Activated B cell treated with CpG ODN at 0.5 μM for 24 hours (primary cell): Measurements from ENCODE around the gene OLFM4. TPM values are rescaled to one million over a fixed set of nuclear protein-coding genes. Genes with fewer than 3 reads are reported as not detected.

Source experiments
- ATAC-seq: fragments of 200-7000 bp; cut with Tn5 transposase; one replicate; pipeline ENCODE4 v1.10.0; 2021; ENCODE audit warnings: low read depth, mild to moderate bottlenecking, moderate library complexity
- CTCF ChIA-PET: fragments of 350-600 bp; sonication (Branson Sonifier 250); formaldehyde crosslinking; loops from one replicate; lab custom pipeline; 2021; ENCODE audit warnings: antibody characterized with exemption; lab: Charles Lee
- POLR2A ChIA-PET: fragments of 350-600 bp; sonication (Branson Sonifier 250); formaldehyde crosslinking; loops from one replicate; lab custom pipeline; 2021; ENCODE audit warnings: antibody characterized with exemption; lab: Charles Lee
- DNase-seq: peaks from one replicate; pipeline ENCODE4 v3.0.0; 2022
- H3K27ac Mint-ChIP-seq: one replicate; pipeline ENCODE4 v1.8.0; 2020; ENCODE audit warnings: mixed read lengths
- H3K27me3 Mint-ChIP-seq: one replicate; pipeline ENCODE4 v1.8.0; 2021; ENCODE audit warnings: mixed read lengths
- H3K36me3 Mint-ChIP-seq: one replicate; pipeline ENCODE4 v1.8.0; 2021; ENCODE audit warnings: low read depth, mixed read lengths
- H3K4me1 Mint-ChIP-seq: one replicate; pipeline ENCODE4 v1.8.0; 2021; ENCODE audit warnings: mixed read lengths
- H3K4me3 Mint-ChIP-seq: one replicate; pipeline ENCODE4 v1.8.0; 2020; ENCODE audit warnings: mild to moderate bottlenecking, mixed read lengths
- H3K9me3 Mint-ChIP-seq: one replicate; pipeline ENCODE4 v1.8.0; 2020; ENCODE audit warnings: mixed read lengths
- CTCF ChIP-seq: fragments of 200-600 bp; IDR thresholded peaks from one replicate; pipeline ENCODE4 v1.8.0; 2022; ENCODE audit warnings: antibody characterized with exemption, mild to moderate bottlenecking
- intact Hi-C: fragments of 100-400 bp; cut with micrococcal nuclease; formaldehyde crosslinking; loops from one replicate; pipeline ENCODE4 v1.15.1; 2024
- total RNA-seq: library from RNA; stranded (reverse); gene quantifications from 2 replicates; pipeline ENCODE4 v1.2.3, GENCODE V29; 2022

OLFM4 gene
- total RNA-seq, 1 donor from 2014 or later: not detected

- no peaks in the 10 kb centered on the region for H3K36me3 Mint-ChIP-seq
- ChIA-PET POLR2A (no interaction called here), CTCF (no interaction called here)
These were observed 13.4 kb downstream of the OLFM4 start for GRCh38 chr13:53041968-53042516.

GRCh38 chr13:53042877-53043276 lies 14.3 kb downstream of the OLFM4 start:
- H3K4me3 Mint-ChIP-seq: no peak overlapping the region
- no peaks in the 10 kb centered on the region for H3K9me3 Mint-ChIP-seq
- no peaks in the 10 kb centered on the region for H3K4me1 Mint-ChIP-seq
- no peaks in the 10 kb centered on the region for H3K36me3 Mint-ChIP-seq
- no peak overlapping the region for H3K27ac Mint-ChIP-seq
- TF ChIP-seq CTCF: no peak
- DNase-seq (no peak), ATAC-seq (no peak)
- no peaks in the 10 kb centered on the region for H3K27me3 Mint-ChIP-seq
- CTCF ChIA-PET: no interaction called here
- intact Hi-C loops: no loop called here
- POLR2A ChIA-PET: no interaction called here

More at GRCh38 chr13:53041968-53042516, 13.4 kb downstream of the OLFM4 start:
- ATAC-seq (no peak), DNase-seq (no peak)
- no peak overlapping the region for H3K27ac Mint-ChIP-seq
- no peaks in the 10 kb centered on the region for H3K9me3 Mint-ChIP-seq
- no peak overlapping the region for H3K4me3 Mint-ChIP-seq
- no peak for TF ChIP-seq CTCF
- intact Hi-C loops: no loop called here
- H3K4me1 Mint-ChIP-seq: no peaks in the 10 kb centered on the region
- H3K27me3 Mint-ChIP-seq: no peaks in the 10 kb centered on the region

- POLR2A ChIA-PET: no interaction called here
- TF ChIP-seq CTCF: no peak
These were observed 14.8 kb downstream of the OLFM4 start for GRCh38 chr13:53043398-53043797.

GRCh38 chr13:53045189-53045588 lies 16.6 kb downstream of the OLFM4 start:
- DNase-seq (no peak), ATAC-seq (no peak)
- H3K9me3 Mint-ChIP-seq: no peaks in the 10 kb centered on the region
- intact Hi-C loops: no loop called here
- H3K27ac Mint-ChIP-seq: no peak overlapping the region
- H3K27me3 Mint-ChIP-seq: no peaks in the 10 kb centered on the region
- no peak overlapping the region for H3K4me3 Mint-ChIP-seq
- ChIA-PET CTCF (no interaction called here), POLR2A (no interaction called here)
- no peak for TF ChIP-seq CTCF
- no peaks in the 10 kb centered on the region for H3K4me1 Mint-ChIP-seq
- H3K36me3 Mint-ChIP-seq: no peaks in the 10 kb centered on the region

More at GRCh38 chr13:53043398-53043797, 14.8 kb downstream of the OLFM4 start:
- no peaks in the 10 kb centered on the region for H3K27me3 Mint-ChIP-seq
- no peak overlapping the region for H3K4me3 Mint-ChIP-seq
- no peak overlapping the region for H3K27ac Mint-ChIP-seq
- no peak for ATAC-seq
- no peaks in the 10 kb centered on the region for H3K9me3 Mint-ChIP-seq
- CTCF ChIA-PET: no interaction called here
- no peaks in the 10 kb centered on the region for H3K36me3 Mint-ChIP-seq
- DNase-seq: no peak
- no peaks in the 10 kb centered on the region for H3K4me1 Mint-ChIP-seq
- intact Hi-C loops: no loop called here

- intact Hi-C loops: no loop called here
- POLR2A ChIA-PET: no interaction called here
- no peaks in the 10 kb centered on the region for H3K4me1 Mint-ChIP-seq
- H3K27ac Mint-ChIP-seq: no peak overlapping the region
- H3K9me3 Mint-ChIP-seq: no peaks in the 10 kb centered on the region
- H3K4me3 Mint-ChIP-seq: no peak overlapping the region
- ATAC-seq (no peak), DNase-seq (no peak)
- no peaks in the 10 kb centered on the region for H3K27me3 Mint-ChIP-seq
- CTCF ChIA-PET: no interaction called here
- no peaks in the 10 kb centered on the region for H3K36me3 Mint-ChIP-seq
- no peak for TF ChIP-seq CTCF
These were observed 20.3 kb downstream of the OLFM4 start for GRCh38 chr13:53048880-53049279.
